MM.1S (cell line): ENCODE data around the gene MSI2.

Source experiments
- EZH2 ChIP-seq: fragments of 300-600 bp; sonication (generic); optimal IDR thresholded peaks from 2 replicates; pipeline ENCODE3; 2017; ENCODE audit warnings: low read depth, mild to moderate bottlenecking, antibody characterized with exemption, low read length, mixed read lengths
- EZH2phosphoT487 ChIP-seq: fragments of 300-600 bp; sonication (generic); IDR thresholded peaks from 2 replicates; pipeline ENCODE4 v1.6.1; 2018; ENCODE audit warnings: antibody characterized with exemption, low read length
- TF ChIP-seq, protein P1 (sequence below): fragments of 300-600 bp; sonication (generic); IDR thresholded peaks from 2 replicates; pipeline ENCODE4 v1.5.1; 2016; ENCODE audit warnings: antibody characterized with exemption, low read length, mixed read lengths

DNA sequence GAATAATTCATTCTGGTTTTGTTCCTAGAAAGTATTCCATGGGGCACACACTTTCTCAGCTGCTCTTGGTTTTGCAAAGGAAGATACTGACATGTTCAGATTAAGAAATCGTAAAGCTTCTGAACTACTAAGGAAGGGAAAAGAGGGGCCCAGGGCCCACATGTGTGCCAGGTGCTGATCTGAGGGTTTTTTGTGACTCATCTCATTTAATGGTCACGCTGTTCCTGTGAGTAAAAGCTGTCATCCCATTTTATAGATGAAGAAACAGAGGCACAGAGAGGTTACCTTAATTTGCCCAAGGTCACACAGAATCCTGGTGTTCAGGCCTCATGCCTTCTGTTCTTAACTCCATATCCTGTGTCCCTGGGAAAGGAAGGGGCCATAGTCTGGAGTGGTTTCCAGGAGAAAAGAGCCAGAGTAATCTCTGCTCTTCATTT is 113.2 kb downstream of the MSI2 start:
- TF ChIP-seq, protein P1, sequence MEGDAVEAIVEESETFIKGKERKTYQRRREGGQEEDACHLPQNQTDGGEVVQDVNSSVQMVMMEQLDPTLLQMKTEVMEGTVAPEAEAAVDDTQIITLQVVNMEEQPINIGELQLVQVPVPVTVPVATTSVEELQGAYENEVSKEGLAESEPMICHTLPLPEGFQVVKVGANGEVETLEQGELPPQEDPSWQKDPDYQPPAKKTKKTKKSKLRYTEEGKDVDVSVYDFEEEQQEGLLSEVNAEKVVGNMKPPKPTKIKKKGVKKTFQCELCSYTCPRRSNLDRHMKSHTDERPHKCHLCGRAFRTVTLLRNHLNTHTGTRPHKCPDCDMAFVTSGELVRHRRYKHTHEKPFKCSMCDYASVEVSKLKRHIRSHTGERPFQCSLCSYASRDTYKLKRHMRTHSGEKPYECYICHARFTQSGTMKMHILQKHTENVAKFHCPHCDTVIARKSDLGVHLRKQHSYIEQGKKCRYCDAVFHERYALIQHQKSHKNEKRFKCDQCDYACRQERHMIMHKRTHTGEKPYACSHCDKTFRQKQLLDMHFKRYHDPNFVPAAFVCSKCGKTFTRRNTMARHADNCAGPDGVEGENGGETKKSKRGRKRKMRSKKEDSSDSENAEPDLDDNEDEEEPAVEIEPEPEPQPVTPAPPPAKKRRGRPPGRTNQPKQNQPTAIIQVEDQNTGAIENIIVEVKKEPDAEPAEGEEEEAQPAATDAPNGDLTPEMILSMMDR, result no peak
- TF ChIP-seq EZH2, result no peak
- no peak for TF ChIP-seq EZH2phosphoT487
